ENCODE data around the gene IGFL3. TPM values are rescaled to one million over a fixed set of nuclear protein-coding genes. Genes with fewer than 3 reads are reported as not detected.

The IGFL3 gene
- total RNA-seq, 1 experiment from 2014 or later = 0.96 TPM

GRCh38 chr19:46150606-46151005 is 26.1 kb upstream of the IGFL3 start:
- H3F3A ChIP-seq (ENCODE audit: insufficient read depth, low read depth) = no peaks in the 10 kb centered on the region
- H3K79me2 ChIP-seq (ENCODE audit: low read depth) = no peaks in the 10 kb centered on the region
- ChIA-PET CTCF (no interaction called here), POLR2A (ENCODE audit: unreplicated experiment) (no interaction called here)
- no peaks in the 10 kb centered on the region for H3K9me2 ChIP-seq (ENCODE audit: insufficient read depth)
- intact Hi-C loops (cut with micrococcal nuclease; ENCODE audit: unreplicated experiment) = no loop called here
- no peak overlapping the region for H3K27ac ChIP-seq
- H3K4me3 ChIP-seq = no peak overlapping the region
- H2AFZ ChIP-seq = no peak overlapping the region
- no TSS peak for BruUV-seq (replicated peaks)
- no peaks in the 10 kb centered on the region for H3K36me3 ChIP-seq (ENCODE audit: low read depth)
- no peaks in the 10 kb centered on the region; the same call in 1 of the 2 replicates for H3K9me3 ChIP-seq (ENCODE audit: insufficient read depth, low read depth)
- TF ChIP-seq EZH2 (IDR thresholded peaks at IDR 0.05; ENCODE audit: low read depth) = no peak
- no peak for TF ChIP-seq CTCF (conservative IDR thresholded peaks at IDR 0.05)
- H3K4me1 ChIP-seq (replicated peaks; ENCODE audit: insufficient read depth) = 0 out of 2 replicates have a peak, but pooled peaks cover 6% of the 10 kb centered on the region
- no peak for DNase-seq
- no peaks in the 10 kb centered on the region for H4K20me1 ChIP-seq (ENCODE audit: insufficient read depth)
- no peak overlapping the region for H3K4me2 ChIP-seq
- H3K27me3 ChIP-seq (ENCODE audit: insufficient read depth, low read depth) = no peaks in the 10 kb centered on the region

- ChIA-PET POLR2A (ENCODE audit: unreplicated experiment) (interaction anchor here (0.6 kb wide), 1 partner anchor 399 kb away, joined by 4 read pairs; no protein-coding TSS in a partner anchor), CTCF (no interaction called here)
- Histone ChIP-seq H3K36me3 (ENCODE audit: low read depth) (no peaks in the 10 kb centered on the region), H4K20me1 (ENCODE audit: insufficient read depth) (no peaks in the 10 kb centered on the region), H3K27me3 (ENCODE audit: insufficient read depth, low read depth) (no peaks in the 10 kb centered on the region), H3K79me2 (ENCODE audit: low read depth) (no peaks in the 10 kb centered on the region), H3K4me2 (no peak within 1 kb of the TSS), H2AFZ (no peak within 1 kb of the TSS), H3K4me3 (no peak within 1 kb of the TSS), H3K27ac (no peak within 1 kb of the TSS), H3K9me3 (ENCODE audit: insufficient read depth, low read depth) (no peaks in the 10 kb centered on the region; the same call in 1 of the 2 replicates), H3K9me2 (ENCODE audit: insufficient read depth) (no peaks in the 10 kb centered on the region), H3F3A (ENCODE audit: insufficient read depth, low read depth) (no peaks in the 10 kb centered on the region), H3K4me1 (replicated peaks; ENCODE audit: insufficient read depth) (0 out of 2 replicates have a peak, but pooled peaks cover 6% of the 10 kb centered on the region)
- TF ChIP-seq CTCF (conservative IDR thresholded peaks at IDR 0.05) = no peak
- no peak for TF ChIP-seq EZH2 (IDR thresholded peaks at IDR 0.05; ENCODE audit: low read depth)
- no TSS peak for BruUV-seq (replicated peaks)
- intact Hi-C loops (cut with micrococcal nuclease; ENCODE audit: unreplicated experiment) = no loop called here
- peak in 1 of 2 experiments; percentile 14 for DNase-seq
Observed at GRCh38 chr19:46147791-46148288, 23.4 kb upstream of the IGFL3 start, which contains the start of gene IGFL2. TSS of gene IGFL2 (plus strand) at chr19:46148238. CDS start at chr19:46148279, 41 bp downstream.

GRCh38 chr19:46147166-46147740 is 22.8 kb upstream of the IGFL3 start:
- BruUV-seq (replicated peaks) = no TSS peak
- Histone ChIP-seq H3K27ac (no peak overlapping the region), H2AFZ (no peak overlapping the region), H3K9me2 (ENCODE audit: insufficient read depth) (no peaks in the 10 kb centered on the region), H3K9me3 (ENCODE audit: insufficient read depth, low read depth) (no peaks in the 10 kb centered on the region; the same call in 1 of the 2 replicates), H3K27me3 (ENCODE audit: insufficient read depth, low read depth) (no peaks in the 10 kb centered on the region), H3F3A (ENCODE audit: insufficient read depth, low read depth) (no peaks in the 10 kb centered on the region), H3K4me2 (no peak overlapping the region), H3K79me2 (ENCODE audit: low read depth) (no peaks in the 10 kb centered on the region), H4K20me1 (ENCODE audit: insufficient read depth) (no peaks in the 10 kb centered on the region), H3K36me3 (ENCODE audit: low read depth) (no peaks in the 10 kb centered on the region), H3K4me1 (replicated peaks; ENCODE audit: insufficient read depth) (0 out of 2 replicates have a peak, but pooled peaks cover 6% of the 10 kb centered on the region), H3K4me3 (no peak overlapping the region)
- CTCF ChIA-PET = no interaction called here
- no peak for DNase-seq
- TF ChIP-seq CTCF (conservative IDR thresholded peaks at IDR 0.05) (no peak), EZH2 (IDR thresholded peaks at IDR 0.05; ENCODE audit: low read depth) (no peak)
- POLR2A ChIA-PET (ENCODE audit: unreplicated experiment) = no interaction called here
- intact Hi-C loops (cut with micrococcal nuclease; ENCODE audit: unreplicated experiment) = no loop called here

All from PC-9 (cell line).